DMS153 (cell line): ENCODE measurements around the gene CNTROB.
A peak's percentile ranks its signal among the peaks of the same experiment; 100 is the strongest.

Source experiments
- DNase-seq: peaks from one replicate; lab custom pipeline; 2025; lab: John Stamatoyannopoulos, UW

CNTROB gene

GRCh38 chr17:7910281-7910680, 21.7 kb upstream of the CNTROB start:
- DNase-seq = no peak

DNA sequence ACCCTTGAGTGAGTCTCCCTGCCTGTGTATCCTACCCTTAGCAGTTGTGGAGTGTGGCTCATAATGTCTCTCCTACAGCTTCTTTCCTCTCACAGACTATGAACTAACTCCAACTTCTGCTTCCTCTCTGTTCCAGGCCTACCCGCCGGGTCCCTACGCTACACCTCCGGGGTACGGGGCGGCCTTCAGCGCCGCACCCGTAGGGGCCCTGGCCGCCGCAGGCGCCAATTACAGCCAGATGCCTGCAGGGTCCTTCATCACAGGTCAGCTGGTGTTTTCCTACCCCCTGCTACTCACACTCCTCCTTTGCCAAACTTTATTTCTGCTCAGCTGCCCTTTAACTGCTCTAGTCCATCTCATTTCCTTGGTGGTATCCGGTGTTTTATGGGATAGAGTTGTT, 21.3 kb upstream of the CNTROB start:
- no peak for DNase-seq

- DNase-seq = no peak
Measured at GRCh38 chr17:7911116-7911515, 20.9 kb upstream of the CNTROB start.

DNA sequence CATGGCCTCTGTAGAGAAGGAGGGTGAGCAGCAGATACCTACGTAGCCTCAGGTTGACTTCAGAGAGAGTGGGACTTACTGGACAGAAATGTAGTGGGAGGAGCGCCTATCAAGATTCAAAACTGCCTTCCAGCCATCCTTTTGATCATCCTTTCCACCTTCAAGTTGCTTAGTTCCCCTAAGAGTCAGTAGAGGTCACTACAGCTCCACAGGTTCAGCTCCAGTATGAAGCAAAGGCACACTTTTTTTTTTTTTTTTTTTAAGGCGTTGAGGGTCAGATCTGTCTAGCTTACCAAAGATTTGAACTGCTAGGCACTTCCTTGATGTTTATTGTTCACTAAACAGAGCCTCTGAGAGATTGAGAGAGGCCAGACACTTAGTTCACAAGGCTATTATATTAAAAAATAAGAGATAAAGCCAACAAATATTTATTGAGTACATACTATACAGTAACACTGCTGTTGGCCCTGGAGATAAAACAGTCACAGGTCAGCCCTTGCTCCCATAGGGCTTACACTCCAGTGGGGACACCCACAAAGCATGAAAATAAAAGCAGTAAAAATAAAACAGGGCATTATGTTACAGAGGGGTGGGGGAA, 19.0 kb upstream of the CNTROB start:
- peak; percentile 19 for DNase-seq

DNA sequence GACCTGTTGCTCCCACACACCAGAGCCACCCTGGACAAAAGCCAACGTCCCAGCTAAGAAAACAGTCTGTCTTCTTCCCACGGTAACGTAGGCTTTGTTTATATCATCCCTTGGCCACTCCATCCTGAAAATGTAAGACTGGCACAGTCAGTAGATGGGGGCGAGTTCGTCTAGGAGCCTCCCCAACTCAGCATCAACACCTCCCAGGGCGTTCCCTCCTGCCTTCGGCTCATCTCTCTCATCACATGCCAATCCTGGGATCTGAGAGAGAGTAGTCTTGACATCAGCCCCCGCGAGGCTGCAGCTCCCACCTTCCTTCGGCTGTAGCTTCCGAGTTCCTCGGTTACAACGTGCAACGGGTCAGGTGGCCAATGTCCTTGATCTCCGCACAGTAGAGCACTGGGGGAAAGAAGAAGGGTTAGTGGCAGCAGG, 16.8 kb upstream of the CNTROB start:
- no peak for DNase-seq

- DNase-seq = peak; percentile 83
Measured at GRCh38 chr17:7915611-7916384, 16.2 kb upstream of the CNTROB start, which contains the start of gene RNF227. Gene RNF227, minus strand, starts transcription at chr17:7916289. Its CDS starts 94 bp downstream, at chr17:7916195.

DNA sequence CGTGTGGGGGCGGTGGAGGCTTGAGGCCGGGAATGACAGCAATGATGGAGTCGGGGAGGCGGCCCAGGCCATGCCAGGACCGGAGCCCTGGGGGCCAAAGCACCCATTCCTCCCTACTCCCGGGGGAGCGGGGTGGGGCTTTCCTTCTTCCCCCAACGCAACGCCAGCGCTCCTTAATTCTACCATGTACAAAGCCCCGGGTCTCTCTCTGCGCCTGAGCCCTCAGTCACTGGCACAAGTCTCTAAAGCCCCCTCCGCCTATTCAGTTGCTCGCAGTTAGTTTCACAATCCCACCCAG, 15.7 kb upstream of the CNTROB start:
- no peak for DNase-seq

GRCh38 chr17:7916808-7917207, 15.2 kb upstream of the CNTROB start:
- DNase-seq = no peak

DNA sequence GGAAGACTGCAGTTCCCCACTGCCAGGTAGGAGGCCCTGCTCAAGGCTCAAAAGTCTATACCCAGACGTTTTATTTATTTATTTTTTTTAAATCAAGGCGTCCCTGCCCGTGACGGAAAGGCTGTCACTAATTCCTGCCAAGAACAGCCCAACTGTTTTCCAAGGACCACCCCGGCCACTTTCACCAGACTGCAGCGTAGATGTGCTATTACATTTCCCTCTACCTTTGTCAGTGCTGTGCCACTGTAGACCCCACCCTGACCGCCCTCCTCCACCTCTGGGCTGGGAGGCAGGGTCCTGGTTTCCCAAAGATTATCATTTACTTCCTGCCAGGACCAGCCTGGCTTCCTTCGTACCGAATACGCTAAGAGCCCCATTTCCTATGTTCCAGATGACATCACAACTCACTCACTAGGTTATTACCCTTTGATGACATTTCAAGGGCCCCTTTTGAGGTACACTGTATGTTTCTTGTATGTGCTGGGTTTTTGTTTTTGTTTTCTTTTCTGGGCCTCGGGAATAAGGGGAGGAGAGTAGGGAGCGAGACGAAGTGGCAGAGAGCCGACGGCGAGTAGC, 9.6 kb upstream of the CNTROB start:
- no peak for DNase-seq

- DNase-seq = peak; percentile 51
Measured at GRCh38 chr17:7922845-7923628, 9.0 kb upstream of the CNTROB start.

GRCh38 chr17:7927596-7927995, 4.4 kb upstream of the CNTROB start:
- no peak for DNase-seq

GRCh38 chr17:7929158-7930023, 2.6 kb upstream of the CNTROB start, which contains the start of gene KCNAB3:
Gene KCNAB3, minus strand, starts transcription at chr17:7929856. Its CDS starts 421 bp downstream, at chr17:7929435.
- DNase-seq = peak; percentile 20

DNA sequence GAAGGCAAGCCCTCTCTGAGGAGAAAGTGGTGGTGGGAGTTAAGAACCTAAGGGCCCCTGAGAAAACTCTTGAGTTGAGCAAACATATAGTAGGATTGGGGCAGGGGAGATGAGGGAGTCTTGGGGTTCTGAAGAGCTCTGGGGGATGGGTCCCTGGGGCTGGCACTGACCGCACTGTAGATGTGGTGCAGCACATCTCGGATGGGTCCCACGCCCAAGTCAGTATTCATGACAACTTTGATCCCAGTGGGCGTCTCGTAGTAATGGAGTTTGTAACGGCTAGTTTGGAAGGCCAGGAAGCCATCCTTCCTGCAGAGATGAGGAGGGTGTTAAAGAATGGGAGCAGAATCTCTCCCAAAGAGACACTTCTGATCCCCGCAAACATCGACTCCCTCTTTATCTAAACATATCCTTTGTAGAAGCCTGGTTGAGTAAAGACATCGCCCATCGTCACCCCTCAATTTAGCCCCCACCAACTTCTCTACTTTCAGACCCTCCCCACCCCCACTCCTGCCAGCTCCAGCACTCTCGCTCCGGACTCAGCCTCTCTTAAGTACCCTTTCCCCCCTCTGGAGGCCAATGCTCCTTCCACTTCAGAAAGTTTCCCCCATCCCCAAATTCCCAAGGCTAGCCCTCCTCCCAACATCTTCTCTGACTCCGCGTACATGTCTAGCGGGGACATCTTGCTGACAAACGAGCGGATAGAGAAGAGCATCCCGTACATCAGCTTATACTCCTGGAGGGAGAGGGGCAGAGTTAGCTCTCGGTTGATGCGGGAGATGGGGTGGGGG, 970 bp upstream of the CNTROB start:
- no peak for DNase-seq

DNA sequence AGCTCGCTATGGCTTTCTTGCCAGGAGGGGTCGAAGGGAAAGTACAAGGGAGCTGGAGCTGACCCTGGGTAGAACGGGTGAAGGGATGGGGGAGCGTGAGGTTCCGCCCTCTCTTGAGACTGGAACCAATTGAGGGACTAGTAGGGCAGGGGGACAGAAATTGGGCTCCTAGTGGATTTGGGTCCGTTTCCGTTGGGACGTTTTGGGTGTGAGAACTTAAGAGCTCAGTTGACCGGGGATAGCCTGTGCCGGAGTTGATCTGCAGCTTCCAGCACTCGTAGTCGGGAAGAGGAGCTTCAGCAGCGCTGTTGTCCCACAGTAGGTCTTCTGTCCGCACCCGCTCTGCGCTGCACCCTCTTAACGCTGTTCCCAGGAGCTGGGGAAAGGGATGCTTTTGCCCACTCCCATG, 481 bp downstream of the CNTROB start:
- no peak for DNase-seq

GRCh38 chr17:7932949-7933348, 943 bp downstream of the CNTROB start:
- DNase-seq = no peak

DNA sequence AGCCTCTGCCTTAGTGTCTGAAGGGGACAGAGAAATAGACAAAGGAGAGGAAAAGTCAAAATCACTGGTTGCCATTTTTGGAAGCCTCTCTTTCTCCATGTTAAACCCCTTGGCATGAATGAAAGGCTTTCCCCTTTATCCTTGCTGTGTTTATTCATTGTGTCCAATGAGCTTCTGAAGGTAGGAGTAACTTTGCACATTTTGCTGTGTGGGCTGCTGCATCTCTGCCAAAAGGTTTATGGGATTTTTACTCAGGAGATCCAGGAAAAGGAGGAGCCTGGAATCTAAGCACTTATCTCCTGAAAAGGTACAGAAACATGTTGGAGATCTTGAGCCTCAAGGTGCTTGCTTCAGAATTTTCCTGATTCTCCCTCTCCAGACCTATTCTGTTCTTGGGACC, 3.9 kb downstream of the CNTROB start:
- no peak for DNase-seq

GRCh38 chr17:7940034-7940433, 8.0 kb downstream of the CNTROB start:
- DNase-seq = no peak

DNA sequence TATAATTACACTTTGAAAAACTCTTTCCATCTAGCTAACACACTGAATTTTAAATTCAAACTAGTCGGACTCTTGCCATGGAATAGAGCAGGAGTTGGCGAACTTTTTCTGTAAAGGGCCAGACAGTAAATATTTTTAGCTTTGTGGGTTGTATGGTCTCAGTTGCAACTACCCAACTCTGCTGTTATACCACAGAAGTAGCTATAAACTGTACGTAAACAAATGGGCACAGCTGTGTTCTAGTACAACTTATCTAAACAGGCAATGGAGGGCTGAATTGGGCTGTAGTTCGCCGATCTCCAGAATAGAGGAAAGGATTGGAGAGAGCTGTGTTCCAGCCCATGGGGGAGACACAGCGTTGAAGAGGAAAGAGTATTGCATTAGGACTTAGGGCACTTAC, 8.7 kb downstream of the CNTROB start:
- DNase-seq = no peak

DNA sequence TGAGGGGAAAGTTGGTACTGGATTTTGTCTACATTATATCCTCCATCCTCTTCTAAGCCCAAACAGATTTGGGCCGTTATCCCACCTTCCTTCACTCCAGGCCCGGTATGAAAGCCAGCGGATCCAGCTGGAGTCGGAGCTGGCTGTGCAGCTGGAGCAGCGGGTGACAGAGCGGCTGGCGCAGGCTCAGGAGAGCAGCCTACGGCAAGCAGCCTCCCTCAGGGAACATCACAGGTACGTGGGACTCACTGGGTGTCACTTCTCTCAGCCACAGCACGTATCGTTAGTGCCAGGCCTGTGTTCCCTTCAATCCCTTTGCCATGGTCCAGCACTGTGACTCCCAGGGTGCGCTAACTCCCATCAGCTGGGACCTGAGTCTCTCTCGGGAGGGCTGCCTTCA, 11.3 kb downstream of the CNTROB start:
- no peak for DNase-seq

GRCh38 chr17:7944326-7944725, 12.3 kb downstream of the CNTROB start:
- no peak for DNase-seq

DNA sequence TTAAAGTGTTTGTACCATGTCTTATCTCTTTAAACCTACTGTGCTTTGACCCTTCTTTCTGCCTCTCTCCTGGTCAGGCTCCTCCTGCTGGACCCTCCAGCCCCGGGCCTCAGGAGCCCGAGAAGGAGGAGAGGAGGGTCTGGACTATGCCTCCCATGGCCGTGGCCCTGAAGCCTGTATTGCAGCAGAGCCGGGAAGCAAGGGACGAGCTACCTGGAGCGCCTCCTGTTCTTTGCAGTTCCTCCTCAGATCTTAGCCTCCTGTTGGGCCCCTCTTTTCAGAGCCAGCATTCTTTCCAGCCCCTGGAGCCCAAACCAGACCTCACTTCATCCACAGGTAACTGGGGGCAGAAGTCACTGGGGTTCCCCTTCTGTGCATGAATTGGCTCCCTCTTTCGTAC, 13.6 kb downstream of the CNTROB start:
- no peak for DNase-seq
